MCF 10A (cell line): Measurements from ENCODE around the gene NCMAP. TPM values are rescaled to one million over a fixed set of nuclear protein-coding genes. Genes with fewer than 3 reads are reported as not detected.
"Not testable (repeated sequence)": the region's sequence is repeated elsewhere in the genome, so short reads cannot be mapped to it uniquely, and the experiment has no call there.

Experiments
- BruUV-seq: library from RNA; stranded (reverse); fragments of 400-500 nt; replicated peaks from 2 replicates; lab custom pipeline; 2021; lab: Mats Ljungman, UMichigan
- CTCF ChIA-PET: fragments of 300-600 bp; sonication (Branson Sonifier 250); formaldehyde crosslinking; extraction: SDS; loops from one replicate; lab custom pipeline; 2021; ENCODE audit warnings: antibody characterized with exemption, inconsistent platforms; lab: Yijun Ruan, JAX
- POLR2A ChIA-PET: fragments of 300-600, 350-650 bp; sonication (Branson Sonifier 250); formaldehyde crosslinking; extraction: SDS; loops from one replicate; lab custom pipeline; 2020; ENCODE audit warnings: antibody characterized with exemption, inconsistent platforms; lab: Yijun Ruan, JAX
- DNase-seq: peaks from one replicate; pipeline ENCODE4 v3.0.0-alpha.2; 2018; ENCODE audit not compliant: unreplicated experiment
- H3K27ac Mint-ChIP-seq: one replicate; pipeline ENCODE4 v1.8.0; 2022; ENCODE audit warnings: mild to moderate bottlenecking, low read depth, mixed read lengths; ENCODE audit not compliant: unreplicated experiment
- H3K27me3 Mint-ChIP-seq: one replicate; pipeline ENCODE4 v1.8.0; 2022; ENCODE audit warnings: mixed read lengths; ENCODE audit not compliant: insufficient read depth, unreplicated experiment
- H3K36me3 Mint-ChIP-seq: one replicate; pipeline ENCODE4 v1.8.0; 2022; ENCODE audit warnings: mild to moderate bottlenecking, moderate library complexity, mixed read lengths; ENCODE audit not compliant: insufficient read depth, unreplicated experiment
- H3K4me1 Mint-ChIP-seq: one replicate; pipeline ENCODE4 v1.8.0; 2022; ENCODE audit warnings: mixed read lengths; ENCODE audit not compliant: insufficient read depth, unreplicated experiment
- H3K4me3 Mint-ChIP-seq: one replicate; pipeline ENCODE4 v1.8.0; 2022; ENCODE audit warnings: mild to moderate bottlenecking, moderate library complexity, mixed read lengths; ENCODE audit not compliant: unreplicated experiment
- H3K9me3 Mint-ChIP-seq: one replicate; pipeline ENCODE4 v1.8.0; 2022; ENCODE audit warnings: mixed read lengths; ENCODE audit not compliant: unreplicated experiment
- intact Hi-C: fragments of 100-400 bp; cut with micrococcal nuclease; formaldehyde crosslinking; loops from 2 replicates; pipeline ENCODE4 v1.14.1; 2022
- total RNA-seq: library from RNA; stranded (reverse); gene quantifications from 2 replicates; pipeline ENCODE4 v1.2.3, GENCODE V29; 2022
- TF ChIP-seq, protein P1 (sequence below): fragments of 200-600 bp; IDR thresholded peaks from one replicate; pipeline ENCODE4 v1.8.0; 2022; ENCODE audit warnings: antibody characterized with exemption, mild to moderate bottlenecking; ENCODE audit not compliant: unreplicated experiment

Gene NCMAP
- total RNA-seq, 1 experiment from 2014 or later: not detected

DNA sequence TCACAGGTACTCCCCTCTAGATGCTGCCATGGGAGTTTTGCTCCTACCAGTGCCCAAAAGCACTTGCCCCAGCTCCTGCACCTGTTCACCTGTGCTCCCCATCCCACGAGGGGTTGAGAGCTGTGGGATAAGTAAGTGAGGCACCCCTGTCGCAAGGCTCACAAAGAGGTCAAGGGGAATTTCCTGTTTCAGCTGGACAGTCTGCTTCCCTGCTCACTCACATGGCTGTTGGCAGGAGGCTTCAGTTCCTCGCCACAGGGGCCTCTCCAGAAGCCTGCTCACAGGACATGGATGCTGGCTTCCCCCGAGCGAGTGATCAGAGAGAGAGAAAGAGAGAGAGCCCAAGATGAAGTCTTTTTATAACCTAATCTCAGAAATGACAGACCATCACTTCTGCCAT, 8.7 kb upstream of the NCMAP start:
- TF ChIP-seq, protein P1, sequence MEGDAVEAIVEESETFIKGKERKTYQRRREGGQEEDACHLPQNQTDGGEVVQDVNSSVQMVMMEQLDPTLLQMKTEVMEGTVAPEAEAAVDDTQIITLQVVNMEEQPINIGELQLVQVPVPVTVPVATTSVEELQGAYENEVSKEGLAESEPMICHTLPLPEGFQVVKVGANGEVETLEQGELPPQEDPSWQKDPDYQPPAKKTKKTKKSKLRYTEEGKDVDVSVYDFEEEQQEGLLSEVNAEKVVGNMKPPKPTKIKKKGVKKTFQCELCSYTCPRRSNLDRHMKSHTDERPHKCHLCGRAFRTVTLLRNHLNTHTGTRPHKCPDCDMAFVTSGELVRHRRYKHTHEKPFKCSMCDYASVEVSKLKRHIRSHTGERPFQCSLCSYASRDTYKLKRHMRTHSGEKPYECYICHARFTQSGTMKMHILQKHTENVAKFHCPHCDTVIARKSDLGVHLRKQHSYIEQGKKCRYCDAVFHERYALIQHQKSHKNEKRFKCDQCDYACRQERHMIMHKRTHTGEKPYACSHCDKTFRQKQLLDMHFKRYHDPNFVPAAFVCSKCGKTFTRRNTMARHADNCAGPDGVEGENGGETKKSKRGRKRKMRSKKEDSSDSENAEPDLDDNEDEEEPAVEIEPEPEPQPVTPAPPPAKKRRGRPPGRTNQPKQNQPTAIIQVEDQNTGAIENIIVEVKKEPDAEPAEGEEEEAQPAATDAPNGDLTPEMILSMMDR: no peak
- DNase-seq: no peak
- no TSS peak for BruUV-seq
- Mint-ChIP-seq H3K27me3 (no peaks in the 10 kb centered on the region), H3K27ac (no peak overlapping the region), H3K36me3 (no peaks in the 10 kb centered on the region), H3K4me3 (no peak overlapping the region), H3K9me3 (no peaks in the 10 kb centered on the region), H3K4me1 (no peaks in the 10 kb centered on the region)
- intact Hi-C loops: no loop called here
- CTCF ChIA-PET: interaction anchor here (0.6 kb wide), 1 partner anchor 40 kb away, joined by 3 read pairs; no protein-coding TSS in a partner anchor
- POLR2A ChIA-PET: no interaction called here

DNA sequence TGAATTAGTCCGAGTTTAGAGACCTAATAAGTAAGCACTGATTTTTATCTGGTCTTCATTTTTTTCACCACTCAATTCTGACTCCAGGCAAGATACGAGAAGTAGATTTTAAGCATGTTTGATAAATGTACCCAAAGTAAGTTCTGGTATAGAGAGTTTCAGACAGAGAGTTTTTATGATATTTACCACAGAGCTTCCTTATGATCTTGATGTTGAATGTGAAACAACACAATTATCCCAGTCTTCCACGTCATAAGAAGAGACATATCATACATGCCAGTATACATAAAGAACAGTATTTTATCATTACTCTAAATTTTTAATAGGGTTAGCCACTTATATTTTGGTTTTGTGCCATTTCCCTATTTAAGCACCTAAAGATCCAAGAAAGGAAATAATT, 7.8 kb upstream of the NCMAP start:
- intact Hi-C loops: no loop called here
- Mint-ChIP-seq H3K4me1 (no peaks in the 10 kb centered on the region), H3K36me3 (no peaks in the 10 kb centered on the region), H3K27ac (no peak overlapping the region), H3K4me3 (no peak overlapping the region), H3K27me3 (no peaks in the 10 kb centered on the region), H3K9me3 (no peaks in the 10 kb centered on the region)
- ChIA-PET CTCF (interaction anchor here (0.7 kb wide), 1 partner anchor 367 kb away, joined by 3 read pairs; no protein-coding TSS in a partner anchor), POLR2A (no interaction called here)
- no TSS peak for BruUV-seq
- DNase-seq: no peak
- TF ChIP-seq, protein P1: no peak

DNA sequence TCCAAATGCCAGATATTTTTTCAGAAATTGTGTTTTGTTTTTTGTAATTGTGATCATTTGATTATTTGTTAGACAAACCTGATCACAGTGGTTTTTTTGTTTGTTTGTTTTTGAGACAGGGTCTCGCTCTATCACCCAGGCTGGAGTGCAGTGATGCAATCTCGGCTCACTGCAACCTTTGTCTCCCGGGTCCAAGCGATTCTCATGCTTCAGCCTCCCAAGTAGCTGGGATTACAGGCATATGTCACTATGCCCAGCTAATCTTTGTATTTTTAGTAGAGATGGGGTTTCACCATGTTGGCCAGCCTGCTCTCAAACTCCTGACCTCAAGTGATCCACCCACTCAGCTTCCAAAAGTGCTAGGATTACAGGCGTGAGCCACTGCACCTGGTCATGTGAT, 6.7 kb upstream of the NCMAP start:
- H3K36me3 Mint-ChIP-seq, H3K27ac Mint-ChIP-seq, CTCF ChIA-PET, intact Hi-C loops, H3K4me3 Mint-ChIP-seq, H3K27me3 Mint-ChIP-seq, H3K4me1 Mint-ChIP-seq, H3K9me3 Mint-ChIP-seq, DNase-seq, BruUV-seq: not testable (repeated sequence)
- POLR2A ChIA-PET: interaction anchor here (0.6 kb wide), 1 partner anchor 46 kb away, joined by 4 read pairs; no protein-coding TSS in a partner anchor

DNA sequence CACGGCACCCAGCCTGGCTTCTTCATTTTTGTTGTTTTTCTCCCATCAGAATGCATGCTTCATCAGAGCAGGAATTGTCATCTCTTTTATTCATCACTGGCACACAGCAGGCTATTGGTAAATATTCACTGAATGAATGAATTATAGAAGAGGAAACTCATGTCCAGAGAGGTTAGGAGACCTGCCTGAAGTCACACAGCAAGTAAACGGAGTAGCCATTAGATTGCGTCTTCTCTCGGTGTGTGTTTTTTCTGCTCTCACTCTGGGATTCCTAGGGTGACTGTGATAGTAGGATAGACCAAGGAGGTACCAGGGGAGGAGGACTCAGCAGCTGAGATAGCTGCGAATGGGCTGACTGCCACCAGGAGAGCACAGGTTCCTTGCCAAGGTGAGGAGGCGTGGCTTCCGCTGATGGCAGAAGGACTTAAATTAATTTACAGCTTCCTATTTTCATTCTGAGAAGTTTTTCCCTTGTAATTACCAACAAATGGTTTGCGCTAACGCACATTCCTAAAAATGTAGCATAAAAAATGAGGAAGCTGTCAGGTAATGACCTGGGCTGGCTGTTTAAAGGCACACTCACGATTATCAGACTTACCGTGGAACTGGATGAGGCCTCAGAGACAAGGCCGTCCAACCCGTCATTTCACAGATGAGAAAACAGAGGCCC, 4.5 kb upstream of the NCMAP start:
- CTCF ChIA-PET: no interaction called here
- Mint-ChIP-seq H3K4me3 (no peak overlapping the region), H3K27ac (no peak overlapping the region), H3K36me3 (no peaks in the 10 kb centered on the region), H3K4me1 (no peaks in the 10 kb centered on the region), H3K27me3 (peaks cover 11% of the 10 kb centered on the region), H3K9me3 (no peaks in the 10 kb centered on the region)
- BruUV-seq: no TSS peak
- TF ChIP-seq, protein P1: no peak
- intact Hi-C loops: no loop called here
- no peak for DNase-seq
- POLR2A ChIA-PET: no interaction called here
